GM12864 (cell line): ENCODE measurements around the gene KASH5.

Experiments
- DNase-seq: peaks from one replicate; pipeline ENCODE4 v3.0.0-alpha.2; 2011; ENCODE audit warnings: low read depth
- H3K4me3 ChIP-seq: 2 replicates; pipeline ENCODE4 v1.5.1; 2011; ENCODE audit warnings: mild to moderate bottlenecking, low read depth, low read length, control low read depth
- CTCF ChIP-seq: IDR thresholded peaks from 2 replicates; pipeline ENCODE4 v1.5.1; 2011; ENCODE audit warnings: low read depth, mild to moderate bottlenecking, moderate library complexity, low read length, control low read depth, inconsistent platforms; ENCODE audit errors: missing control alignments

The KASH5 gene

DNA sequence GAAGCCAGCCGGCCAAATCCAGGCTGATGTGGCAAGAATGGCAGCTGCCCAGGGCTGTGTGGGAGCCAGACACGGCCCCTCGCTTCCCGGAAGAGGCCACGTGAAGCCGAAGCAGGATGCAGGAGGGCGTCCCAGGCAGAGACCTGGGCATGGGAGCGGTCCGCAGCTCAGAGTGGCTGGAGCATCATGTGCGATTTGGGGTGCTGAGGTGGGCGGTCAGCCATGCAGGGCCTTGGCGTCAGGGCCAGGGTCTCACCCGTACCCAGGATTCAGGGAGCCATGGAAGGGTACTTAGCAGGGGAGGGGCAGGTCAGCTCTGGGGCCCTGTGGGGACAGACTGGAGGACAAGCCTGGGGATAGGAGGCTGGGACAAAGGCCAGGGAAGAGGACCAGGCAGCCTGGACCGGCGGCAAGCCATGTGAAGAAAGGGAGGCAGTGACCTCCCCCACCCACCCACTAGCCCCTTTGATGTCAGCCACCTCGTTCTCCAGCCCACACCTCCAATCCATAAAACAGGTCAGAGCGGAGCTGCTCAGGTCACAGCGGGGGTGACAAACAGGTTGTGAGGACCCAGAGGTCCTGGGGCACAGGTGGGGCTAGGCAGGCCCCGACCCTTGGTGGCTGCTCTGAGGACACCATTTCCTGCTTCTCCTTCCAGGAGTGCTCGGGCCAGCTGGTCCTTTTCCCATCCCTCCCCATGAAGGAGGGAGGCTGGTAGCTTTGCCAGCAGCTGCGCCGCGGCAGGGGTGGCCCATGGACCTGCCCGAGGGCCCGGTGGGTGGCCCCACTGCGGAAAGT lies 2.3 kb downstream of the KASH5 start:
- DNase-seq, result no peak
- H3K4me3 ChIP-seq, result no peak overlapping the region
- TF ChIP-seq CTCF, result no peak

DNA sequence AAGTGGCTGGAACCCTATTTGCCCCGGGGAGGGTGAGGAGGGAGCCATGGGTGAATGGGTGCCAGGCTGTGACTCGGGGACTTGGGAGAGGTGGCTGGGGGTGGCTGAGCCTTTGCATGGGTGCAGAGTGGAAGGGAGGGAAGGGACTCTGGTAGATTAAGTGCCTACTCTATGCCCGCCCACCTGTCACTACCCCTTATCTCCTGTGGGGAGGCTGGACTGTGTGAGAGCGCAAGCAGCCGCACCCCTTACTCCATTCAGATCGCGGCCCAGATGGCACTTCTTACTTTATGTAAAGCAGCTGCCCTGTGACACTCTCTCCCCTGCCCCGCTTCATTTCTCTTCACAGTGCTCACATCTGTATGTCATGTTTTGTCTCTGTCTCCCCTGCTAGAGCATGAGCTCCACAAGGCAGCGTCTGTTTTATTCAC lies 2.9 kb downstream of the KASH5 start:
- no peak for DNase-seq
- no peak overlapping the region for H3K4me3 ChIP-seq
- no peak for TF ChIP-seq CTCF

GRCh38 chr19:49391581-49392399 lies 3.7 kb downstream of the KASH5 start:
- DNase-seq, result peak; percentile 42
- TF ChIP-seq CTCF, result peak; percentile 93
- no peak overlapping the region for H3K4me3 ChIP-seq

- no peak for TF ChIP-seq CTCF
- DNase-seq, result no peak
- no peak overlapping the region for H3K4me3 ChIP-seq
Observed at GRCh38 chr19:49393881-49394280, 5.8 kb downstream of the KASH5 start.

DNA sequence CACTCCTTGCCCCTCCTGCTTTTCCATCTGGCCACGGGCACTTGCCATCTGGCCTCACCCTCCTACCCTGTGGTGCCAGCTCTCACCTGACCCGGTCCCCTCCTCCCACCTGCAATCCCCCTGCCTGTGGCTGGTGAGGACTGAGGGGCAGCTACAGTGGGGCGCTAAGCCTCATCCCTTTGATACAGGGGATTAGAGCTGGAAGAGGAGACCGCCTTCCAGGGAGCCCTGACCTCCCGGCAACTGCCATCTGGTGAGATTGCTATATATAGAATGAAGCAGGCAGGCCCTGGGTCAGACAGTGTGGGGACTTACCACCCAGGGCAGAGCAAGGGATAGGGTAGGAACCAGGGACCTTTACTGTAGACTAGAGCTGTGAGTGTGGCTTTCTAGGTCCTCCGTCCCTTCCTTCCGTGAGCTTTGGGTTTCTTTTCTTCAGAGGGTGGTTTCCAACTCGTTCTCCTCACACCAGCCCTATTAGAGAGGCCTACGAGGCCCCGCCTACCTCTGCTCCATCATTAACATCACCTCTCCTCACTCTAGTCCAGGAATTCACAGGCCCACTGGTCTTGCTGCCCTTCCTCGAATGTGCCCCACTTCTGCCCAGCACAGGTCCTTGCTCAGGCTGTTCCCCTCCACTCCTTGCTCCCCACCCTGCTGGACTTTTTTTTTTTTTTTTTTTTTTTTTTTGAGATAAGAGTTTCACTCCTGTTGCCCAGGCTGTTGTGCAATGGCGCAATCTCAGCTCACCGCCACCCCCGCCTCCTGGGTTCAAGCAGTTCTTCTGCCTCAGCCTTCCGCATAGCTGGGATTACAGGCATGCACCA lies 7.7 kb downstream of the KASH5 start:
- H3K4me3 ChIP-seq, result no peak overlapping the region
- no peak for TF ChIP-seq CTCF
- DNase-seq, result no peak

DNA sequence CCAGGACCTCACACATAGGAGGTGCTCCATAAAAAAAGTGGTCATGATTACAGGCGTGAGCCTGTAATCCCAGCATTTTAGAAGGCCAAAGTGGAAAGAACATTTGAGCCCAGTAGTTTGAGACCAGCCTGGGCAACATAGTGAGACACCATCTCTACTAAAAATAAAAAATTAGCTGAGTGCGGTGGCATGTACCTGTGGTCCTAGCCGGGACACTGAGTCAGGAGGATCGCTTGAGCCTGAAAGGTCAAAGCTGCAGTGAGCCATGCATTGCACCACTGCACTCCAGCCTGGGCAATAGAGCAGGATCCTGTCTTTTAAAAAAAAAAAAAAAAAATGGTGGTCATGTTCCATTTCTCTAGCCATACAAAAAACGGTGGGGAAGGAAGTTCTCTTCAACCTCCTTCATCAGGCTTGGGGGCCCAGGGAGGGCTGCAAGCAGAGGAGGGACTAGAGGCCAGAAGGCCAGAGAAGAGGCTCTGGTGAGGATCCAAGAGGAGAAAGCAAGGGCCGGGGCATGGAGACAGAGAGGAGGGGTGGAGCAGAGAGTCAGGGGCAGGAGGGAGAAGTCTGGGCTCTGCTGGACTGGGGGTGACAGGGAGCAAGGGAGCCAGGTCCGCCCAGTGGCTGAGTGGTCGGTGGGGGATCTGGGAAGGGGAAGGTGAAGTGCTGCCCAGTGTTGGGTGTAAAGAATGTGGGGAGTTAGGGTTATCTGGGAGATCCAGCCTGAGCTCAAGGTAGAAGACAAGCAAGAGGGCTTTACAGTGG lies 8.9 kb downstream of the KASH5 start:
- no peak for DNase-seq
- no peak for TF ChIP-seq CTCF
- H3K4me3 ChIP-seq, result no peak overlapping the region
